GM12801 (cell line): ENCODE data around the gene RPS25.

ENCODE experiments used
- TF ChIP-seq, protein P1 (sequence below): IDR thresholded peaks from one replicate; pipeline ENCODE4 v1.5.1; 2011; ENCODE audit warnings: control low read depth; ENCODE audit not compliant: insufficient read length; ENCODE audit errors: extremely low read depth

Gene RPS25

DNA sequence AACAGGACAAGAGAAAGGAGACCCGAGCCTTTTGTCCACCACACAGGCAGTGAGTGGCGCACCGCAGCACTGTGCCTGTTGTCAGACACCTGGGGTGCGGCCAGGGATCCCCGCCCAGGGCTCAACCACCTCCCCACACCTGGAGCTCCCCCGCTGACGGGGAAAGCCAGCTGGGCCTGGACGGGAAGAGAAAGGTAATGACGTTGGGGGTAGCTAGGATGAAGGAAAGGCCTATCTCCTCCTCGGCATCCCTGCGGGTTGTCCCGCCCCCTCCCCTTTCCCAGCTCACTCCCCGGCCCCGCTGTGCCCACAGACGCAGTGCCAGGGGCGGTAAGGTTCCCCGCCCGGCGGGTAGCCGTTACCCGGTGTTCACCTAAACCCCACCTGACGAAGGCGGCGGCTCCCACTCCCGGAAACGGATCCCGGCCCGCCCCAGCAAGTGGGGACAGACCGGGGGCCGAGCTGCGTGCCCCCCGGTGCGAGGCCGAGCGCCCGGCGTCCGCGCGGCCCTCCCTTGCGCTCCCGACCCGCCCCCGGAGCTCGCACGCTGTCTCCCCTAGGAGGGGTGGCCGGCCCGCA lies 38.4 kb upstream of the RPS25 start:
- TF ChIP-seq, protein P1, sequence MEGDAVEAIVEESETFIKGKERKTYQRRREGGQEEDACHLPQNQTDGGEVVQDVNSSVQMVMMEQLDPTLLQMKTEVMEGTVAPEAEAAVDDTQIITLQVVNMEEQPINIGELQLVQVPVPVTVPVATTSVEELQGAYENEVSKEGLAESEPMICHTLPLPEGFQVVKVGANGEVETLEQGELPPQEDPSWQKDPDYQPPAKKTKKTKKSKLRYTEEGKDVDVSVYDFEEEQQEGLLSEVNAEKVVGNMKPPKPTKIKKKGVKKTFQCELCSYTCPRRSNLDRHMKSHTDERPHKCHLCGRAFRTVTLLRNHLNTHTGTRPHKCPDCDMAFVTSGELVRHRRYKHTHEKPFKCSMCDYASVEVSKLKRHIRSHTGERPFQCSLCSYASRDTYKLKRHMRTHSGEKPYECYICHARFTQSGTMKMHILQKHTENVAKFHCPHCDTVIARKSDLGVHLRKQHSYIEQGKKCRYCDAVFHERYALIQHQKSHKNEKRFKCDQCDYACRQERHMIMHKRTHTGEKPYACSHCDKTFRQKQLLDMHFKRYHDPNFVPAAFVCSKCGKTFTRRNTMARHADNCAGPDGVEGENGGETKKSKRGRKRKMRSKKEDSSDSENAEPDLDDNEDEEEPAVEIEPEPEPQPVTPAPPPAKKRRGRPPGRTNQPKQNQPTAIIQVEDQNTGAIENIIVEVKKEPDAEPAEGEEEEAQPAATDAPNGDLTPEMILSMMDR = no peak

DNA sequence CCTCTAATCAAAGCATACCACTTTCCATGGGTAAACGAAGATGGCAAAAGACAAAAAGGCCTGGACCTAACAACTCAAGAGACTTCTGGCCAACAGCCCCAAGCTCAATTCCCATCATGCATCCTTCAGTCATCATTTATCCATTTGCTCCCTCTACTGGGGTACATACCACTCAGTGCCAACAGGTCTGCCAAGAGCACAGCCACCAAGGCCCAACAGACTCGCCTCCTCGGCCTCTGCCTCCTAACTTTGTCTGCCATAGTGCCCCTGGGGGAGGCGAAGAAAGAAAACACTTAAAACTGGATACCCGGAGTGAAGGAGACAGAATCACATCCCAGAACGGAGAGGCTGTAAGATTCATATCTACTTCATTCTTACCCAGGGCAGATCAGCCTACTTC lies 37.8 kb upstream of the RPS25 start:
- TF ChIP-seq, protein P1 = no peak

DNA sequence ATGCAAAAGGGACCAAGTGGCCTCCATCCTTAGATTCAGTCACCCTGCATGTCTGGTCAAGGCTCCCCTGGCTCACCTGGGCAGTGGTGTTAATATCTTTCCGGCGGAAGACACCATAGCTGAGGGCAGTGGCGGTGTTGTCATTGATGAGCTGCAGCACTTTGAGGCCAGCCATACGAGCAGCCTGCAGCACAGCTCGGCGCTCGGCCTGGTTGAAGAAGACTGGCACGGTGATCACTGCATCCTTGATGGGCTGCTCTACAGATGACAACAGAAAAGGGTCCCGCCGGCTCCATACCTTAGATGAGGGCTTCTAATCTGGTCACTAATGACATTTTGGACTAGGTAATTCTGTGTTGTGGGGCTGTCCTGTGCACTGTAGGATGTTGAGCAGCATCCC lies 36.3 kb upstream of the RPS25 start:
- TF ChIP-seq, protein P1 = no peak

DNA sequence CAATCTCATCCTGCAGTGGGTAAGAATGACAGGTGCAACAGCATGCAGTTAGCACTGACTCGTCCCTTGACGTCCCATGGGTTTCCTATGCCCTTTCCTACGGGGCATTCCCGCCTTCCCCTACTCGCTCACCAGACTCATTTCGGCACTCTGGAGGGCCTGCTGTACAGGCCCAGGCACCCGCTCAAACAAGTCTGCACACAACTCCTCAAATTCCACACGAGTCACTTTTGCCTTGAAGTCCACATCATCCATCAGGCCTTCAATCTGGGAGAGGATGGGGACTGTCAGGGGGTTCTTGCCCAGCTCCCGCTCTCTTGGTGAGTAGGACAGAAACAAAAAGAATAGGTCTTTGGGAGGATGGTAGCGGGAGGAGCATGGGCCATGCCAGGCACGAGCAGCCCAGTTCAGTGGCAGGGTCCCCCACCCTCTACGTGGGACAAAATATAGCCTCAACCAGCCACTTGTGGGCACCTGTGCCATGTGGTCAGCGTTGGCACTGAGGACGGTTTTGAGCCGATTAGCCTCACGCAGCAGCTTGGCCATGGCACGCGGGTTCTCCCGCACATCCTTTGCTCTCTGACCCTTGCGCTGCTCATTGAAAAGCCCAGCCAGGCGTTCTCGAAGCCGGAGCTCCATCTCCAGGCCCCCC lies 34.1 kb upstream of the RPS25 start:
- TF ChIP-seq, protein P1 = no peak

DNA sequence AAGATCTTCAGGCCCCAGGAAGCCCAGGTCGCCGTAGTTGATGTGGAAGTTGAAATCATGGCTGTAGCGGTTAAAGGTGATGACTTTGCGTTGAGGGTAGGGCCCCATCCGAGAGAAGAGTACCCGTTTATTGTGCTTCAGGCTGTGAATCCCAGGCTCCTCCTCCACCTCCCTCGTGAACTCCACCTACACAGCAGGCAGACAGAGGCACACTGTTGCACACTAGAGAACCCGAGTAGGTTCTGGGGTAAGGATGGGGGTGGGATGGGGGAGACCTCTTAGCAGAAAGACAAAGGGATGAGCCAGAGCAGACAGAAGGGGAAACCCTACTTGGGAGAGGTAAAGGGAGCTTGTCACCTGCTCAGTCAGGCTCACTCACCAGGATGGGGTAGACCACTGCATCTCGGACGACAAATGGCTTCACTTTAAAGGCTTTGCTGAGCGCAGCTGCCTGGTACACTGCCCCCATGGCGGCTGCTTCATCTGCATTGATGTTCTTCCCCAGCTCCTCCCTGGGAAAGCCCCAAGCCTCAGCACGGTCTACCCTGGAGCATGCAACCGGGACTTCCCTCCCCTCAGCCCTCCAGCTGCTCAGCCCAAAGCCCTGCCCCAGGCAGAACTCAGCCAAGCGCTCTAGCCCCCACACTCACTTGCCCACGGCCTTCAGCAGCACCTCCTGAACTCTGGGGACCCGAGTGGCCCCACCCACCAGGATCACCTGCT lies 33.5 kb upstream of the RPS25 start:
- TF ChIP-seq, protein P1 = no peak

DNA sequence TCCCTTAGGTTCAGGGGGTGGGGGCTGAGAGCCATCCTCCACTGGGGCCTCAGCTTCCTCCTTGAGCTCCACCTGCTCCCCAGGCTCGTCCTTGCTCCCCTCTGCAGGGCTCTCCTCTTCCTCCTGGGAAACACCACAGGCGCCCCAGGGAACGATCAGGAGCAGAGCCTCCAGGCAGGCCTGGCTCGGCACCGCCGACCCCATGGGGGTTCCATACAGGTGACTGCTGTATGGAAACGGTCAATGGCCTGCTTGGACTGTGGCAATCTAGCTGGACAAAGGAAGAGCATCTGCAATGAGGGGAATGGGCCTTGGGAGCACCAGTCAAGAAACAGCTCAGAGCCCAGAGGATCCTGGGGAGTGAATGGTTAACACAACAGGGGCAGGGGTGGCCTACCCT lies 30.9 kb upstream of the RPS25 start:
- TF ChIP-seq, protein P1 = no peak

DNA sequence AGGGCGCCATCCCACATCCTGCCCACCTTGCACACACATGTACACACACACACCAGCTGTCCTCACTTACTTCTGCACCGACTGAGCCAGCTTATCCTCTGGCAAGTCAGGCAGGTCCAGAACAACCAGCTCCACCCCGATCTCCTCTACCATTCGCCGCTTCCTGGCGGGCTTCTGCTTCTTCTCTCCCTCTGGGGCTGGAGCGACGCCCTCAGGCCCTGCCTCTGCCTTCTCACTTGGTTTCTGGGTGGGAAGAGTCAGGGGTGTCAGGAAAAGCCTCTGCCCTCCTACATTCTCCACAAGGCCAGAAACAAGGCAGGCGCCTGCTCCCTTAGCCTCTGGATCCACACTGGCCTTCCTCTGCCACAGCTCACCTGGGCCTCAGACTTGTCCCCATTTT lies 30.5 kb upstream of the RPS25 start:
- TF ChIP-seq, protein P1 = no peak
